ENCODE measurements around the gene REG3G. TPM values are rescaled to one million over a fixed set of nuclear protein-coding genes. Genes with fewer than 3 reads are reported as not detected.

The REG3G gene
- total RNA-seq, result not detected in 2 replicates

GRCh38 chr2:79025421-79025820 lies at the start of gene REG3G:
Gene REG3G (plus strand): TSS chr2:79025702. CDS start chr2:79026094, 392 bp downstream.

Other genes starting within 250 kb of the REG3G start
- gene REG1B, start 62.3 kb downstream of the REG3G start, total RNA-seq, result not detected in 2 replicates
- not detected in 2 replicates for gene REG1A, start 94.8 kb downstream of the REG3G start, total RNA-seq
- not detected in 2 replicates for gene REG3A, start 134.1 kb downstream of the REG3G start, total RNA-seq

Data from bronchus fibroblast of lung (primary cell).